A673 (cell line): ENCODE results near the gene SERP2.

Source experiments
- EZH2 ChIP-seq: fragments of 200-600 bp; sonication (generic); IDR thresholded peaks from 2 replicates; pipeline ENCODE4 v1.6.1; 2017; ENCODE audit warnings: borderline replicate concordance, low read depth, mild to moderate bottlenecking, mixed read lengths, antibody characterized with exemption, low read length; ENCODE audit not compliant: poor library complexity, severe bottlenecking
- TF ChIP-seq, protein P1 (sequence below): fragments of 300-800, 200-600 bp; sonication (generic); conservative IDR thresholded peaks from 2 replicates; pipeline ENCODE4 v1.5.1; 2017; ENCODE audit warnings: low read depth, mild to moderate bottlenecking, antibody characterized with exemption, low read length, moderate library complexity, mixed read lengths

GRCh38 chr13:44331912-44332851, 41.4 kb upstream of the SERP2 start:
- TF ChIP-seq, protein P1, sequence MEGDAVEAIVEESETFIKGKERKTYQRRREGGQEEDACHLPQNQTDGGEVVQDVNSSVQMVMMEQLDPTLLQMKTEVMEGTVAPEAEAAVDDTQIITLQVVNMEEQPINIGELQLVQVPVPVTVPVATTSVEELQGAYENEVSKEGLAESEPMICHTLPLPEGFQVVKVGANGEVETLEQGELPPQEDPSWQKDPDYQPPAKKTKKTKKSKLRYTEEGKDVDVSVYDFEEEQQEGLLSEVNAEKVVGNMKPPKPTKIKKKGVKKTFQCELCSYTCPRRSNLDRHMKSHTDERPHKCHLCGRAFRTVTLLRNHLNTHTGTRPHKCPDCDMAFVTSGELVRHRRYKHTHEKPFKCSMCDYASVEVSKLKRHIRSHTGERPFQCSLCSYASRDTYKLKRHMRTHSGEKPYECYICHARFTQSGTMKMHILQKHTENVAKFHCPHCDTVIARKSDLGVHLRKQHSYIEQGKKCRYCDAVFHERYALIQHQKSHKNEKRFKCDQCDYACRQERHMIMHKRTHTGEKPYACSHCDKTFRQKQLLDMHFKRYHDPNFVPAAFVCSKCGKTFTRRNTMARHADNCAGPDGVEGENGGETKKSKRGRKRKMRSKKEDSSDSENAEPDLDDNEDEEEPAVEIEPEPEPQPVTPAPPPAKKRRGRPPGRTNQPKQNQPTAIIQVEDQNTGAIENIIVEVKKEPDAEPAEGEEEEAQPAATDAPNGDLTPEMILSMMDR, result no peak
- no peak for TF ChIP-seq EZH2
